ENCODE data around the gene NOL9. TPM values are rescaled to one million over a fixed set of nuclear protein-coding genes. Genes with fewer than 3 reads are reported as not detected.

Gene NOL9
- total RNA-seq, 3 donors from 2014 or later, result 20.0 to 28.3 (median 21.1) TPM

- DNase-seq (peak; percentile 74 to 84 (median 75)), ATAC-seq (peak; percentile 44)
- H3K36me3 ChIP-seq (ENCODE audit: low read depth), result no peaks in the 10 kb centered on the region
- H3K4me3 ChIP-seq, result no peak overlapping the region
- H3K4me1 ChIP-seq (ENCODE audit: low read depth), result peaks cover 43% of the 10 kb centered on the region
- intact Hi-C loops (cut with DNase I, micrococcal nuclease), result no loop called here
- TF ChIP-seq, protein P1, sequence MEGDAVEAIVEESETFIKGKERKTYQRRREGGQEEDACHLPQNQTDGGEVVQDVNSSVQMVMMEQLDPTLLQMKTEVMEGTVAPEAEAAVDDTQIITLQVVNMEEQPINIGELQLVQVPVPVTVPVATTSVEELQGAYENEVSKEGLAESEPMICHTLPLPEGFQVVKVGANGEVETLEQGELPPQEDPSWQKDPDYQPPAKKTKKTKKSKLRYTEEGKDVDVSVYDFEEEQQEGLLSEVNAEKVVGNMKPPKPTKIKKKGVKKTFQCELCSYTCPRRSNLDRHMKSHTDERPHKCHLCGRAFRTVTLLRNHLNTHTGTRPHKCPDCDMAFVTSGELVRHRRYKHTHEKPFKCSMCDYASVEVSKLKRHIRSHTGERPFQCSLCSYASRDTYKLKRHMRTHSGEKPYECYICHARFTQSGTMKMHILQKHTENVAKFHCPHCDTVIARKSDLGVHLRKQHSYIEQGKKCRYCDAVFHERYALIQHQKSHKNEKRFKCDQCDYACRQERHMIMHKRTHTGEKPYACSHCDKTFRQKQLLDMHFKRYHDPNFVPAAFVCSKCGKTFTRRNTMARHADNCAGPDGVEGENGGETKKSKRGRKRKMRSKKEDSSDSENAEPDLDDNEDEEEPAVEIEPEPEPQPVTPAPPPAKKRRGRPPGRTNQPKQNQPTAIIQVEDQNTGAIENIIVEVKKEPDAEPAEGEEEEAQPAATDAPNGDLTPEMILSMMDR (IDR thresholded peaks at IDR 0.05), result no peak
- no peaks in the 10 kb centered on the region for H3K9me3 ChIP-seq
Measured at GRCh38 chr1:6473974-6474814, 80.1 kb downstream of the NOL9 start.

GRCh38 chr1:6473156-6473555 lies 81.2 kb downstream of the NOL9 start:
- no peak for ATAC-seq
- TF ChIP-seq, protein P1 (IDR thresholded peaks at IDR 0.05), result no peak
- peaks cover 43% of the 10 kb centered on the region for H3K4me1 ChIP-seq (ENCODE audit: low read depth)
- no peaks in the 10 kb centered on the region for H3K36me3 ChIP-seq (ENCODE audit: low read depth)
- no peaks in the 10 kb centered on the region for H3K9me3 ChIP-seq
- intact Hi-C loops (cut with DNase I, micrococcal nuclease), result no loop called here
- DNase-seq, result no peak
- no peak overlapping the region for H3K4me3 ChIP-seq

- no peaks in the 10 kb centered on the region for H3K9me3 ChIP-seq
- ATAC-seq (peak; percentile 19), DNase-seq (peak in 2 of 3 donors; percentile 80 to 82)
- TF ChIP-seq, protein P1 (IDR thresholded peaks at IDR 0.05), result peak; percentile 45
- H3K4me1 ChIP-seq (ENCODE audit: low read depth), result peaks cover 43% of the 10 kb centered on the region
- no peaks in the 10 kb centered on the region for H3K36me3 ChIP-seq (ENCODE audit: low read depth)
- intact Hi-C loops (cut with DNase I, micrococcal nuclease), result no loop called here
- H3K4me3 ChIP-seq, result no peak overlapping the region
Measured at GRCh38 chr1:6472391-6472790, 81.9 kb downstream of the NOL9 start.

GRCh38 chr1:6471970-6472368 lies 82.3 kb downstream of the NOL9 start:
- Histone ChIP-seq H3K4me1 (ENCODE audit: low read depth) (peaks cover 43% of the 10 kb centered on the region), H3K4me3 (no peak overlapping the region), H3K36me3 (ENCODE audit: low read depth) (no peaks in the 10 kb centered on the region), H3K9me3 (no peaks in the 10 kb centered on the region)
- intact Hi-C loops (cut with DNase I, micrococcal nuclease), result no loop called here
- TF ChIP-seq, protein P1 (IDR thresholded peaks at IDR 0.05), result no peak
- DNase-seq, result peak; percentile 87 to 92 (median 87)
- peak; percentile 78 for ATAC-seq

Other genes starting within 250 kb of the NOL9 start
- 10 to 100 TPM; 37.9 to 60.1 (median 42.7) TPM for gene ACOT7, start 160.7 kb downstream of the NOL9 start, total RNA-seq
- gene HES2, start 134.6 kb downstream of the NOL9 start, total RNA-seq, result 10 to 100 TPM in 2 of 3 donors, 1 to 10 TPM in 1; 8.6 to 23.0 (median 22.4) TPM
- gene ESPN, start 129.7 kb downstream of the NOL9 start, total RNA-seq, result 100 to 1,000 TPM in 2 of 3 donors, 10 to 100 TPM in 1; 65.7 to 137 (median 124) TPM
- gene TNFRSF25, start 88.3 kb downstream of the NOL9 start, total RNA-seq, result 10 to 100 TPM; 18.3 to 45.1 (median 35.3) TPM
- 10 to 100 TPM; 20.1 to 32.9 (median 20.2) TPM for gene PLEKHG5, start 62.8 kb downstream of the NOL9 start, total RNA-seq
- gene TAS1R1, start 794 bp upstream of the NOL9 start, total RNA-seq, result under 1 TPM in 2 of 3 donors, not detected in 1; 0.13 to 0.14 TPM
- 10 to 100 TPM; 36.8 to 53.9 (median 42.3) TPM for gene ZBTB48, start 25.5 kb upstream of the NOL9 start, total RNA-seq
- gene KLHL21, start 48.4 kb upstream of the NOL9 start, total RNA-seq, result 10 to 100 TPM in 2 of 3 donors, 1 to 10 TPM in 1; 8.7 to 68.2 (median 10.7) TPM
- gene PHF13, start 59.2 kb upstream of the NOL9 start, total RNA-seq, result 10 to 100 TPM in 1 of 3 donors, 1 to 10 TPM in 2; 6.6 to 21.5 (median 8.9) TPM
- gene THAP3, start 70.4 kb upstream of the NOL9 start, total RNA-seq, result 10 to 100 TPM in 2 of 3 donors, 1 to 10 TPM in 1; 8.5 to 19.4 (median 13.7) TPM
- gene DNAJC11, start 147.3 kb upstream of the NOL9 start, total RNA-seq, result 10 to 100 TPM; 71.1 to 89.0 (median 78.9) TPM
- gene CAMTA1, start 230.9 kb upstream of the NOL9 start, total RNA-seq, result 100 to 1,000 TPM in 1 of 3 donors, 10 to 100 TPM in 2; 73.4 to 114 (median 82.6) TPM

Measured in mucosa of descending colon (tissue), 3 donors.